Pancreas (tissue), 10 donors: ENCODE measurements around the gene RASL10B. TPM values are rescaled to one million over a fixed set of nuclear protein-coding genes. Genes with fewer than 3 reads are reported as not detected.

Experiments used
- ATAC-seq, 4 donors: fragments of 200-7000 bp; cut with Tn5 transposase; one replicate each; pipeline versions ENCODE4 v1.8.0 to v1.9.1; 2020; ENCODE audit warnings: mild to moderate bottlenecking in 4 of 4, moderate library complexity in 4 of 4
- DNase-seq, 6 donors: peaks; one replicate each; pipeline ENCODE4 v3.0.0-alpha.2; 2020
- FAIRE-seq: peaks from 2 replicates; lab custom pipeline; 2012; peaks lifted over from hg19 to GRCh38; lab: Jason Lieb, UNC
- H3K27ac ChIP-seq, 4 donors: fragments of 200-600 bp; sonication (generic); 1 replicate in 3 of 4; 2 replicates in 1 of 4; pipeline versions ENCODE4 v1.5.0 to v1.8.0; 2020
- H3K27me3 ChIP-seq, 4 donors: fragments of 200-600 bp; one replicate each; pipeline ENCODE4 v1.8.0; 2021
- H3K36me3 ChIP-seq, 3 donors: fragments of 200-600 bp; sonication (generic) in 1 of 3; one replicate each; pipeline versions ENCODE4 v1.5.0 to v1.8.0; 2020 to 2021
- H3K4me1 ChIP-seq, 3 donors: fragments of 200-600 bp; one replicate each; pipeline ENCODE4 v1.8.0; 2021
- H3K4me3 ChIP-seq, 4 donors: fragments of 200-600 bp; sonication (generic) in 2 of 4; one replicate each; pipeline versions ENCODE4 v1.5.0 to v1.8.0; 2020 to 2021
- H3K9me3 ChIP-seq, 4 donors: fragments of 200-600 bp; one replicate each; pipeline ENCODE4 v1.8.0; 2021
- WGBS, 2 donors: extraction: QIAGEN DNeasy Blood & Tissue Kit; methylation state at CpG; one replicate each; pipeline ENCODE4 v1.1.7; 2013; 5-methylcytosine and 5-hydroxymethylcytosine counted together
- intact Hi-C, 3 donors: fragments of 100-400 bp; cut with DNase I; formaldehyde crosslinking; loops; one replicate each; pipeline versions ENCODE4 v1.11.1 to v1.14.2; 2022
- polyA plus RNA-seq, 2 donors: library from polyadenylated mRNA; stranded (reverse); fragments of 200-250 nt; gene quantifications; one replicate each; pipeline ENCODE4 v1.2.3, GENCODE V29; 2013
- total RNA-seq, 6 donors: library from RNA; stranded (reverse); fragmentation: NEBNext Ultra II Directional in 4 of 6; extraction: Animal tissue kit (Norgen Biotek cat#: 25700) in 4 of 6; gene quantifications; one replicate each; pipeline versions ENCODE4 v1.2.1 to v1.2.4, GENCODE V29; 2021 to 2023
- TF ChIP-seq, protein P1 (sequence below), 4 donors: fragments of 200-600 bp; sonication (generic) in 3 of 4; IDR thresholded peaks; one replicate each; pipeline versions ENCODE4 v1.5.0 to v1.8.0; 2021; ENCODE audit warnings: antibody characterized with exemption in 4 of 4
- donor health status: healthy with polysubstance abuse.
- donor health status: DM: no; HTN: no; CAD: no; lungs with moderate emphysema.
- donor health status: DM: no; HTN: no; CAD: no.
- donor health status: control.
- donor health status: control.
- donor health status: Bipolar disorder and iron deficiency.
- donor health status: DM: yes; HTN: yes; CAD: no.
- donor health status: DM: no; HTN: no; CAD: no.
- donor health status: DM: no; HTN: no; CAD: no.
- donor health status: DM: yes; HTN: yes; CAD: no.

RASL10B gene
- total and polyA plus RNA-seq, 8 donors = 2.5 to 6.3 (median 4.0) TPM

DNA sequence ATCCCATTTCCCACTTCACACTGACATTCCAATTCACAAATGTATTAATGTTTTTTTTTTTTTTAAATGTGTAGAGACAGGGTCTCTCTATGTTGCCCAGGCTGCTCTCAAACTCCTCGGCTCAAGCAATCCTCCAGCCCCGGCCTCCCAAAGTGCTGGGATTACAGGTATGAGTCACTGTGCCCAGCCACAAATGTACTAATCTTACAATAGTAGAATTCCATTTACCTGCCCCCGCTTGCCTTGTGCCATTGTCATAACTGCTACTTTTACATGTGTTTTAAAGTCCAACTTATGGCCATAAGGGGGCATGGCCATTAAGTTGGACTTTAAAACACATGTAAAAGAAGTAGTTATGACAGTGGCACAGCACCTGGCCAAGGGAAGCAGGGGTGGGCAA is 59.4 kb downstream of the RASL10B start:
- Histone ChIP-seq H3K27me3 (no peaks in the 10 kb centered on the region), H3K9me3 (no peaks in the 10 kb centered on the region), H3K27ac (no peak overlapping the region), H3K4me1 (no peaks in the 10 kb centered on the region), H3K4me3 (no peak overlapping the region), H3K36me3 (no peaks in the 10 kb centered on the region)
- no peak for DNase-seq
- intact Hi-C loops = no loop called here
- ATAC-seq = no peak
- no peak for FAIRE-seq
- TF ChIP-seq, protein P1, sequence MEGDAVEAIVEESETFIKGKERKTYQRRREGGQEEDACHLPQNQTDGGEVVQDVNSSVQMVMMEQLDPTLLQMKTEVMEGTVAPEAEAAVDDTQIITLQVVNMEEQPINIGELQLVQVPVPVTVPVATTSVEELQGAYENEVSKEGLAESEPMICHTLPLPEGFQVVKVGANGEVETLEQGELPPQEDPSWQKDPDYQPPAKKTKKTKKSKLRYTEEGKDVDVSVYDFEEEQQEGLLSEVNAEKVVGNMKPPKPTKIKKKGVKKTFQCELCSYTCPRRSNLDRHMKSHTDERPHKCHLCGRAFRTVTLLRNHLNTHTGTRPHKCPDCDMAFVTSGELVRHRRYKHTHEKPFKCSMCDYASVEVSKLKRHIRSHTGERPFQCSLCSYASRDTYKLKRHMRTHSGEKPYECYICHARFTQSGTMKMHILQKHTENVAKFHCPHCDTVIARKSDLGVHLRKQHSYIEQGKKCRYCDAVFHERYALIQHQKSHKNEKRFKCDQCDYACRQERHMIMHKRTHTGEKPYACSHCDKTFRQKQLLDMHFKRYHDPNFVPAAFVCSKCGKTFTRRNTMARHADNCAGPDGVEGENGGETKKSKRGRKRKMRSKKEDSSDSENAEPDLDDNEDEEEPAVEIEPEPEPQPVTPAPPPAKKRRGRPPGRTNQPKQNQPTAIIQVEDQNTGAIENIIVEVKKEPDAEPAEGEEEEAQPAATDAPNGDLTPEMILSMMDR (IDR thresholded peaks at IDR 0.05) = no peak
- WGBS, 2 donors = 90 to 96% methylated on average over 3 of the region's 3 CpGs

DNA sequence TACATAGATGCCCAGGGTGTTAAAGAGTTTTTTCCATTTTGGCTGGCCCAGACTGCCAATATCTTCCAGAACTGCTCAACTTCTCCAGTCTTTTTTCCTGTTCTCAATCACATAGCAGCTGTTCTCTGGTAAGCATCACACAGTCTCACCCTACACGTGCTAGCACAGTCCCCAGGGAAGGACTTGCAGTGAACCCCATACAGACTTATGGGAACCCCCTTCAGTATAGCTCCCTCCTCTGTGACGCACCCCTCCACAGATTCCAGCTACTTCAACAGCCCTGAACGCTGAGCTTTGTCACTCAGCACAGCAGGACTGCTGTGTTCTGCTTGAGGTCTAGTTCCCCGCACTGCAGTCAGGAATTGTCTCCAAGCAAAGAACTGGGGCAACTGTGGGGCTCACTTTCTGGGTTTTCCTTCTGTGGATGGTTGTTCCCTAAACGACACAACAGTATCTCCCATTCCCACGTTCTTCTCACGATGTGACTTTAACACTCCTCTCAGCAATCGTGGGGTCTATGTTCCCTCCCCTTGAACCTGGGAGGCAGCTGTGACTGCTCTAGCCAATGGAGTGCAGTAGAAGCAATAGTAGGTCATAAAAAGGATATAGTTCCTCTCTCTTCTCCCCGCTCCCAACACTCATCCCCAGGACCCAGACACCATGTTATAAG is 60.4 kb downstream of the RASL10B start:
- FAIRE-seq = no peak
- no peak overlapping the region for H3K4me3 ChIP-seq
- intact Hi-C loops = no loop called here

More for the DNA sequence above, 60.4 kb downstream of the RASL10B start:
- no peaks in the 10 kb centered on the region for H3K36me3 ChIP-seq
- WGBS, 2 donors = 56 to 60% methylated on average over 9 of the region's 9 CpGs
- H3K4me1 ChIP-seq = no peaks in the 10 kb centered on the region
- no peaks in the 10 kb centered on the region for H3K9me3 ChIP-seq
- DNase-seq = no peak
- ATAC-seq = no peak
- no peaks in the 10 kb centered on the region for H3K27me3 ChIP-seq
- TF ChIP-seq, protein P1 (IDR thresholded peaks at IDR 0.05) = no peak
- H3K27ac ChIP-seq = no peak overlapping the region

Other genes with a start within 250 kb of the RASL10B start
- gene SLFN12L, start 194.0 kb upstream of the RASL10B start, total RNA-seq = under 1 TPM; 0.08 to 0.95 (median 0.38) TPM
- under 1 TPM in 1 of 2 donors, not detected in 1; 0.19 TPM for gene SLFN12L, start 194.0 kb upstream of the RASL10B start, polyA plus RNA-seq
- gene SLFN14, start 170.8 kb upstream of the RASL10B start, total RNA-seq = not detected
- not detected for gene SLFN14, start 170.8 kb upstream of the RASL10B start, polyA plus RNA-seq
- gene PEX12, start 153.1 kb upstream of the RASL10B start, total RNA-seq = 1 to 10 TPM; 2.0 to 3.5 (median 2.4) TPM
- gene PEX12, start 153.1 kb upstream of the RASL10B start, polyA plus RNA-seq = 1 to 10 TPM; 1.1 to 2.3 TPM
- 10 to 100 TPM; 32.6 to 83.2 (median 52.4) TPM for gene AP2B1, start 144.3 kb upstream of the RASL10B start, total RNA-seq
- gene AP2B1, start 144.3 kb upstream of the RASL10B start, polyA plus RNA-seq = 10 to 100 TPM; 21.2 to 26.6 TPM
- gene GAS2L2, start 21.6 kb downstream of the RASL10B start, total RNA-seq = under 1 TPM; 0.03 to 0.15 (median 0.07) TPM
- under 1 TPM in 1 of 2 donors, not detected in 1; 0.33 TPM for gene GAS2L2, start 21.6 kb downstream of the RASL10B start, polyA plus RNA-seq
- under 1 TPM in 2 of 6 donors, not detected in 4; 0.17 to 0.28 TPM for gene C17orf50, start 29.2 kb downstream of the RASL10B start, total RNA-seq
- under 1 TPM in 1 of 2 donors, not detected in 1; 0.12 TPM for gene C17orf50, start 29.2 kb downstream of the RASL10B start, polyA plus RNA-seq
- 1 to 10 TPM in 2 of 6 donors, under 1 TPM in 4; 0.20 to 2.5 (median 0.78) TPM for gene MMP28, start 64.0 kb downstream of the RASL10B start, total RNA-seq
- gene MMP28, start 64.0 kb downstream of the RASL10B start, polyA plus RNA-seq = 1 to 10 TPM; 3.0 to 3.8 TPM
- gene TAF15, start 77.8 kb downstream of the RASL10B start, total RNA-seq = 10 to 100 TPM; 62.9 to 85.2 (median 69.0) TPM
- gene TAF15, start 77.8 kb downstream of the RASL10B start, polyA plus RNA-seq = 10 to 100 TPM; 73.5 to 88.1 TPM
- not detected for gene HEATR9, start 137.3 kb downstream of the RASL10B start, total RNA-seq
- not detected for gene HEATR9, start 137.3 kb downstream of the RASL10B start, polyA plus RNA-seq
- 1 to 10 TPM in 4 of 6 donors, under 1 TPM in 2; 0.47 to 3.5 (median 2.0) TPM for gene CCL5, start 148.7 kb downstream of the RASL10B start, total RNA-seq
- gene CCL5, start 148.7 kb downstream of the RASL10B start, polyA plus RNA-seq = 1 to 10 TPM; 1.5 to 2.1 TPM
- gene RDM1, start 199.1 kb downstream of the RASL10B start, total RNA-seq = under 1 TPM in 1 of 6 donors, not detected in 5; 0.31 TPM
- not detected for gene RDM1, start 199.1 kb downstream of the RASL10B start, polyA plus RNA-seq
- not detected for gene LYZL6, start 212.1 kb downstream of the RASL10B start, total RNA-seq
- gene LYZL6, start 212.1 kb downstream of the RASL10B start, polyA plus RNA-seq = not detected
- gene CCL16, start 249.9 kb downstream of the RASL10B start, total RNA-seq = not detected
- gene CCL16, start 249.9 kb downstream of the RASL10B start, polyA plus RNA-seq = under 1 TPM; 0.14 to 0.30 TPM